ENCODE measurements around the gene MRPS24.

MRPS24 gene

DNA sequence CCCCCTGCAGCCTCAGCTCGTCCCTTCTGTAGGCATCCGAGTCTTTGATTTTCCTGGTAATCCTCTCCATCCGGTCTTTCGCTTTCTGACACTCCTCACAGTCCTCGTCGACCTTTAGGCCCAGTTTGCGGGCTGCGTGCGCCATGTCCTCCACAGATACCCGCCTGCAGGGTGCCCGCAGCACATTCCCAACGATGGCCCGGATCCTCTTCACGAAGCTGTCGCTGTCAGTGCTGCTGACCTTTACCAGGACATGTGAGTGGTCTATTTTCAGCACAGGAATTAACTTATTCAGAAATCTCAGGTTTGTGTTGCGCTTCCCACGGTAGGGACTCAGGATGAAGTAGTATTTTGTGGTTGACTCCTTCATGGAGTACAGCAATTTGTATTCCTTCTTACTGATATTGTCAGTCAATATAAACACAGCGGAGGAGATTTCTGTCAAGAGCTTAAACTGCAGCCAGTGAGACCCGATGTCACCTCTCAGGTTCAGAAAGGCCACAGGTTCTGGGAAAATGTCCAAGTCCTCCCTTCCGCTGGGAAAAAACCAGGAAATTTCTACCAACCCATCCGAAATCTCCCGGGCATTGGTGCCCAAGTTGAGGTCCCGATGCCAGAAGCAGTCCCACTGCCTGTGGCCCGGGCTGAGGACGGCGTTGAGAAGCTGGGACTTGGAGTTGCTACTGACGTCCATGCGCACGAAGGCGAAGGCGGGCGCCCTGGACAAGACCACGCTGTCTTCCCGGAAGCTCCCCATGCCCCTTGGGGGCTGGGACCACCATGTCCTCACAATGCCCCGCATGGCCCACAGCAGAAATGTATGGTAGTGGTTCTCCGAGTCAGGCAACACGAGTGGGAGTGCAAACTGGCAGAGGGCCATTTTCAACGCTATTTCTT, 8.9 kb upstream of the MRPS24 start:
- no peak for DNase-seq (ENCODE audit: low spot score)

DNA sequence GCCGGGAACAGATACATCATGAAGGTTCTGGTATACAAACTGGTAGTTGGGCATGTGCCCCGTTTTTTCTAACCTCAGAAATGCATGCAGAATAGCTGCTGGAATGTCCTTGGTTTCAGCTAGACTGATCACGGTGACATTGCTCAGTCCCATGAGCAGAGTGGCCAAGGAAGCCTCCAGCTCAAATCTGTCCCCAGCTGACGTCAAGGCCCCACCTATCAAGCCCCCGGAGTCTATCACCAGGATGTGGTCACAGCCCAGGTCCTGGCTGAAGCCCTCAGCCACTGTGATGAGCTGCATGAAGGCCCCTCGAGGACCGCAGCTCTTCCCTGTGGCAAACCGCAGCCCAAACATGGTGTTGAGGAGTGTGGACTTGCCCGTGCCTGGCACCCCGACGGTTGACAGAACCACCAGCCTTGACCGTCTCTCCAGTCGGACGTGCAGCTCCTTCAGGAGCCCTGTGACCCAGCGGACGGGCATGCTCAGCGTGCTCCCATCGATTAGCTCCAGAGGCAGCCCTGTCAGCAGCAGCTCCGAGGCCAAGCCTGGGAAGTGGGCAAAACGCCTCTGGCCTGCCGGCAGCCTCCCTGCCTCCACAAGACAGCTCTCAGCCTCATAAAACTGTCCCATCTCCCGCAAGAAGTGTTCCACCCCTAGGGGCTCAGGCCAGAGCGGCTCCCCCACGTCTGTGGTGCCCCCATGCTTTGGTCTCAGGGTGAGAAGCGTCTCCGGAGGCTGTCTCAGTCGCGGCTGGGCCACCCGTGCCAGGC, 7.8 kb upstream of the MRPS24 start:
- no peak for DNase-seq (ENCODE audit: low spot score)

DNA sequence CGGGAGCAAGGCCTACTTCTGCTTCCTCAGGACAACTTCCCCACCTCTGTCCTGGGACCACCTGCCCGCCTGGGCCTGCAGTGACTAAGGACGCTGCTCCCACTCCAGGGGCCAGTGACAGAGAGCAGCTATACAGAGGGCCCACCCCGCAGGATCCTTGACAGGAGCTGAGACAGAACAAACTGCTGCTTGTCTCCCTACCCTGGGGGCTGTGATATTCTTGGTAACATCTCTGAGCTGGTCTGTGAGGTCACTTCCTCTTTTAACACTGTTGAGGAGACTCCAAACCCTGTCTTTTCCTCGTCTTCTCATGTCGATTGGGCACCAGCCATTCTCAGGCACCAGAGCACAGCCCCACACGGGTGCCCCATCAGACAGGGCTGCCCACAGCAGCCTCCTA, 6.9 kb upstream of the MRPS24 start:
- DNase-seq (ENCODE audit: low spot score), result no peak

DNA sequence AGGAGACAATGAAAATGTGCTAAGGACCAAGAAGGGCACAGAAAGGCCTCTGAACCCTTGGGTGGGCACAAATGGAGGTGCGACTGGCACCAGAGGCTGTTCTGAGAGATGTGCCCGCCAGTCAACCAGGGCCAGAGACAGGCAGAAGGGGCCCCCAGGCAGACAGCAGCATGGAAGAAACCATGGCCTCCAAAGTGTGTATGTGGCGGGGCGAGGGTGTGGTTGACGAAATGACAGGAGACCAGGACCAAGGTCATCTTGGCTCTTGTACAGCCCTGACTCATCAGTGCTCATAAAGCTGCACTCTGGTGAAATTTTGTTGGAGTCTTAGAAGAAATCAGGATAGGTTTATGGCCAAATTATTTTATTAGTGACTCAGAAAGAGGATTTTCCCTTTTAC, 4.0 kb upstream of the MRPS24 start:
- DNase-seq (ENCODE audit: low spot score), result no peak

DNA sequence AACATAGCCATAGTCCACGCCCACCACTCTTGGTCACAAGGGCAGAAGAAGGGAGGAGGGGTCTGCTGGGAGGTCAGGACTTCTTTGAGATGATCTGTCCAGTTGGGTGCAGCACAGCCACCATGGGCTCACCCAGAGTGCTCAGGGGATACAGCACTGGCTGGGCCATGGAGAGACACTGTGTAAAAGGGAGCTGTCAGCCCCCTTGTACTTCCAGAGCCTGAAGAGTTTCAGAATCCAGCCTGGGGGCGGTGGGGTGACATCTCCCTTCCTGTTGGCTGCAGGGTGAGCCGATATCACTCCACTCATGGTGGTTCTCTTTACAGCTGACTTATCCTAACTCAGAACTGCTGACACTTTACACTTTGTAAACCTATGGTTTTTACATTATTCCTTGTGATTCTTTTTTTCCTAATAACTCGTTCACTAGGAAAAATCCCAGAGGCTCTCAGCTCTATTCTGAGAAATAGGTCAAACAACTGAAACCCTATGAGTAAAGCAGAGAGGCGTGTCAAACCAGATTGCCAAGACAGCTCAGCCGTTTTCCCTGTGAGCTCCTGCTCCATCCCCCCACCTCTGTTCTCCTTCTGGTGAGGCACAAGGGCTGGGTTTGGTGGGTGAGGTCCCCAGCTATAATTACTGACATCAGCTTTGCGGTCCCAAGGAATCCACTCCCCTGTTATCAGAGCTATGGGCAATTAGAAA, 3.2 kb upstream of the MRPS24 start:
- no peak for DNase-seq (ENCODE audit: low spot score)

DNA sequence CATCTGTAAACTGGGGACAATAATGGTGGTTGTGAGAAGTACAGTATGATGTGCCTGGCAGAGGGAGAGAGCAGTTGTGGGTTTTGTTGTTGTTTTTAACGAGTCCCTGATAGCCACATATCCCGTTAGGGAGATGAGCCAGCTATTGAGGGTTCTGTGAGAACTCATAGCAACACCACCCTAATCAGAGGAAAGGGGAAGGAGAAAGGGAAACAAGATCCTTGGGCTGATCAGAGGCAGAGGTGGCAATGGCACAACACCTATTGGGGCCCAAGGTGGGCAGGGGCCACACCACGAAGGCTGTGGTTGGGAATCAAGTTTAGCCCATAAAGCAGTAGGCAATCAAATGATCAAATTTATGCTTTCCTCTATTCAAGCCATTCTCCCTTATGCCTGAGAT, 1.7 kb upstream of the MRPS24 start:
- no peak for DNase-seq (ENCODE audit: low spot score)

DNA sequence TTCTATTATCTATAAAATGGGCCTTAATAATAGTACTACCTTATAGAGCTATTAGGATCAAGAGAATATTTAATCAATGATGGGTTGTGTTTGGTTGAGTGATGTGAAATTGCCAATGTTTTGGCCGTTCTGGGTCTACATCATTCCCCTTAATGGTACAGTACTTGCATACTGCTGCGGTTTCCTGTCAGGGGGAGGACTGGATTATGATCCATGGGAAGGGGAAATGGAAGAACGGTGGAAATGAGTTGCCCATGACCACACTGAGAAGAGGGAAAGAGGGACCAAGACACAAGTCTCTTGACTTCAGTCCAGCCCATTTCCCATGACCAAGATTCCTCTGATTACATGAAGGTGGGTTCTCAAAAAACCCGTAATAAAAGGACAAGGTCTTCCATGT, 999 bp upstream of the MRPS24 start:
- DNase-seq (ENCODE audit: low spot score), result no peak

DNA sequence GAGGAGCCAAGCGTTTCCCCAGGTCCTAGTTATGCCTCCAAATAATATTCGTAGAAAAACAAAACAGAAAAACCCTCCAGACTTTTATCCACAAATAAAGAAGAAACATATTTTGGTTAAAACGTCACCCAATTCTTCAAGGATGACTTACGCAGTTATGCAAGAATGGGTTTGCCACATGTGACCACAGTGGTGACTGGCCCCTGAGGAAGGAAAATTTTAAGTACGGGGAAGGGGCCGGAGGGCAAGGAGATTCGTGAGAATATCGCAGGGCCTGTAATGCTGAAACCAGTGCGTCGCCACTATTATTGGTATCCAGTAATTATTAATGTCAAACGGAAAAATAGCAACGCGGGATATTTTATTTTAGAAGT, 537 bp upstream of the MRPS24 start:
- no peak for DNase-seq (ENCODE audit: low spot score)

DNA sequence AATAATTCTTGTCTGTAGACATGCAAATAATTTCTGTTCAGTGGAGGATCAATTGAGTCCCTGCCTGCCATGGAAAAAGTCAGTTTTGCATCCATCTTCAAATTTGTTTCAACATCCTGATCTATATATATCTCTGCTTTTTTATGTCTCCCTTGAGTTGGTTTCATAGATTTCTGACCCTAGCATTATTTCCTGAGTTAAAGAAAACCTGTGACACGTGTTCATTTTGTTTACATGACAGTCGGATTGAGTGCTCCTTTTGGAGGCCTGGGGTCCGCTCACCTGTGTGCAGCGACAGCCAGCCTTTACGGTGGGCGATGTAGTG, 674 bp downstream of the MRPS24 start:
- no peak for DNase-seq (ENCODE audit: low spot score)

DNA sequence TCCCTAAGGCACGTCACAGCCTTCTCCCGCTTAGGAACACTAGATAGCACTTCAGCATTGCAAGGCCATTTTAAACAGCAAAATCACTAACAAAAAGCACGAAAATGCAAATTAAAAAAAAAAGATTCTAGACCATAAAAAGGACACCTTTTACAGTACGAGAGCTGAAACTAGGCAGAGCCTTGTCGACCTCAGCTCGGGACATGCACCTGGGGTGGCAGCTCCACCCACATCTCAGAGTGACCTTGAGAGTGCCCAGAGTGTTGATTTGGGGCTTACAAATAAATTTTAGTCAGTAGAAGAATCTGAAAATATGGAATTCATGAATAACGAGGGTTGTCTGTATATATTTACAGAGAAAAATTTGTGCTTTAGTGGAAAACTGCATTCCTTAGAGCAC, 1.1 kb downstream of the MRPS24 start:
- DNase-seq (ENCODE audit: low spot score), result no peak

DNA sequence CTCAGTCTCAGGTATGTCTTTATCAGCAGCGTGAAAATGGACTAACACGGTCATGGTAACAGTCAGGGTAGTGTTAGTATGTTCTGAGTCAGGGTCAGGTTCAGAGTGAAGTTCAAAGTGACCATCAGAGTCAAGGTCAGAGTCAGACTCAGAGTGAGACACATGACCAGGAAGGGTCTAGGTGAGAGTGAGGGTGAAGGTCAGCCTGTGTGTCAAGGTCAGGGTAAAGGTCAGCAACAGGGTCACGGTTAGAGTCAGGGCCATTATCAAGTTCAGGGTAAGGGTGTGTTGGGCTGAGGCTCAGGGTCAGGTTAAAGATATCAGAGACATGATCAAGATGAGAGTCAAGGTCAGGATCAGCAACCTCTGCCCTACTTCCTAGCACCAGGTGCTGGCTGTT, 4.0 kb downstream of the MRPS24 start:
- DNase-seq (ENCODE audit: low spot score), result no peak

DNA sequence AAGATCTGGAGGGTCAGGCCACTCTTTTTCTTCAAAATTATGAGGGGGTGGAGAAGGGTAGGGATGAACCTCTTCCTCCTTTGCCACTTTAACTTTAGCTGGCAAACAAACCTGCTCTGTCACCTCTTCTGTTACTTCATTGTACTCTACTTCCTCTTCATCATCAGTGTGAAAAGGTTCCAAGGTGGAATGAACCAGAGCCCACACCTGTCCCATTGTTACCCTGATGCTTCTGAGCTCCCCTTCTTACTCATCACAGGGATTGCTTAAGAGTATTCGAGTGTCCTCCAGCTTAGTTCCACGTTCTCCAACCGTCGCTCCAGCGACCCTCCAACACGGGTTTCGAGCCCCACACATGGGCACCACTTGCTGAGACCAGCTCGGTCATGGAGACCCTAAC, 5.2 kb downstream of the MRPS24 start:
- no peak for DNase-seq (ENCODE audit: low spot score)

DNA sequence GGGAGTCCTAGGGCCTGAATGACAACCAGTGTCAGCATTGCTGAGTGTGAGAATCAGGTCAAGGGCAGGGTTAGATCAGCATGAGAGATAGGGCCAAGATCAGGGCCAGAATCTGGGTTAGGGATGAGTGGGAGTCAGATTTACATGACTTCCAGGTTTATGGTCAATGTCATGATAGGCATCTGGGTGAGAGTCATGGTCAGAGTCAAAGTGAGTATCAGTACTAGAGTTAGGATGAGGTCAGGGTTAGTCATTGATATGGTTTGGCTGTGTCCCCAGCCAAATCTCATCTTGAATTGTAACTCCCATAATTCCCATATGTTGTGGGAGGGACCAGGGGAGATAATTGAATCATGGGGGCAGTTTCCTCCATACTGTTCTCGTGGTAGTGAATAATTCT, 12.3 kb downstream of the MRPS24 start:
- DNase-seq (ENCODE audit: low spot score), result no peak

DNA sequence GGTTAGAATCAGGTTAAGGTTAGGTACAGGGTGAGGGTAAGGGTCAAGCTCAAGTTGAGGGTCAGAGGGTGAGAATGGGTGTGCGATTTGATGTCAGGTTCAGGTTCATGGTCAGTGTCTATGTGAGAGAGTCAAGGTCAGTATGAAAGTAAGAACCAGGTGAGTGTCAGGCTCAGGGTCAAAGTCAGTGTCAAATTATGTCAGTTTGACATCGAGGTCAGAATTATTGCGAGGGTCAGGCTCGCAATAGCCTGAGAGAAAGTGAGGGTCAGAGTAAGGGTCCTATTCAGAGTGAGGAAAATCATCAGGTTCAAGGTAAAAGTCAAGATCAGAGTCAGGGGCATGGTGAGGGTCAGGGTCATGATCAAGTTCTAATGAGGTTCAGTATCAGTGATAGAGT, 13.0 kb downstream of the MRPS24 start:
- no peak for DNase-seq (ENCODE audit: low spot score)

DNA sequence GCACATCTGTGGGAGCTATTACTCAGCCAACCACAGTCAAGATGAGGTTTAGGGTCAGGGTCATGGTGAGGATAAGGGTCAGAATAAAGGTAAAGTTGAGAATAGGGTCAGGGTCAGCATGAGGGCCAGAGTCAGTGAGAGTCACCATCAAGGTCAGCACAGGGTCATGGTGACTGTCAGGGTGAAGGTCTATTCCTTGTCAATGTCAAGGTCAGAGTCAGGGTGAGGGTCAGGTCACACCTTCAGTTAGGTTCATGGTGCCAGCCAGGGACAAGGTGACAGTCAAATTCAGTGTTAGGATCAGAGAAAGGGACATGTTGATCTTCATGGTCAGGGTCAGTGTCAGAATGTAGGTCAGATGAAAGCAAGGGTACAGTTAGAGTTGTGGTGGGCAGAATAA, 14.1 kb downstream of the MRPS24 start:
- no peak for DNase-seq (ENCODE audit: low spot score)

DNA sequence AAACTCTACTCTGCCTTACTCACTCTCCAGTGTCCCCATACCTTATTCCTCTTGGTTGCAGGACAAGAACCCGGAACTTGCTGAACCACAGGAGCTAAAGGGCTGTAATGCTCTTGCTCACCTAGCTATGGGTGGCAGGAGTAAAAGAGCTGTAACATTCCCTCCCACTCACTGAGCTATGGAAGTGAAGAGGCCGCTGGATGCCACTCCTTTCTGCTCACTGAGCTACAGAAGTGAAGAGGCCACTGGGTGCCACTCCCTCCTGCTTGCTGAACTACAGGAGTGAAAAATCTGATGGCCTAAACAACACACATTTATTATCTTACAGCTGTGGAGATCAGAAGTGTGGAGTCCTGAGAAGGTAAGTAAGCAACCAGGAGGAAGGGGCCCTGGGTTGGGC, 17.5 kb downstream of the MRPS24 start:
- no peak for DNase-seq (ENCODE audit: low spot score)

DNA sequence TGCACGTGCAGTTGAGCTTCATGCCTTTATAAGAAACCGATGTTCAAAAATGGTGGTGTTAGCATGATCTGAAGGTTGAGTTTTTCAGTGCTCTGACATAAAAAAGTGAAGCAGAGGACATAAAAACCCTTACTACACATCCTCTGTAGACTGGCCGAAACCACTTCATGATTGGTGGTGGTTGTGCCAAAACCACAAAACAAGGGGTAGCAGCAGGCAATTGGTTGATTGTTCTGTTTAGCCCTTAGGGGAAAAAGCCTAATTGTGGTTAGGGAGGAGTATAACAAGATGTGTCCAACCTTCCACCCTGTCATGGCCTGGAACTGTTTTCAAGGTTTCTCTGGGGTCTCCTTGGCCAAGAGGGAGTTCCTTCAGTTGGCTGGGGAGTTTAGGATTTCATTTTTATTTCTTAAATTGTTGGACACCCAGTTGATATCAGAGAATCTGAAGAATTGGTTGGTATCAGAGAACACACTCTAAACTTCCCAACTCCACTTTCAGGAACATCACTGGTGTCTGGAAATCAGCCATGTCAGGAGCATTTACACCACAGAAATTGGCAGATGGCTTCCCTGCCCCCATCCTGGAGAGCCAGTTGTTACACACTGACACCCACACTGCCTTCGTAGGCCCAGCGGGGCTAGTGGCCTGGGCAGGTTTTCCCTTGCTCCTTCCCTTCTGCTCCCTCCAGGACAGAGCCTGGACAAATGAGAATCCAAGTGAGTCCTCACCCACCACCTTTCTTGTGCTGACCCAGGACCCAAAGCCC, 18.8 kb downstream of the MRPS24 start:
- DNase-seq (ENCODE audit: low spot score), result no peak

DNA sequence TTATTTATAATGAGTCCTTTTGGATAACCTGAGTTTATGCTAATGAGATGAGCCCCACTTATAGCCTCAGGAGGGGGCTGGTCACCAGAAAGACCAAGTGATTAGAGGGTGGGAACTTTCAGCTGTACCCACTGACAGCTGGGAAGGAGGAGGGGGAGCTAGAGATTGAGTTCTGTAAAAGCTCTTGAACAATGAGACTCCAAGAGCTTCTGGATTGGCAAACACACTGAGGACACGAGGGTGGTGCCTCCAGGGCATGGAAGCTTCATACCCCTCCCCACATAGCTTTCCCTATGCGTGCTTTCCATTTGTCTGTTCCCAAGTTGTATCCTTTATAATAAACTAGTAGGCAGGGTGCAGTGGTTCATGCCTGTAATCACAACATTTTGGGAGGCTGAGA, 20.3 kb downstream of the MRPS24 start:
- no peak for DNase-seq (ENCODE audit: low spot score)

DNA sequence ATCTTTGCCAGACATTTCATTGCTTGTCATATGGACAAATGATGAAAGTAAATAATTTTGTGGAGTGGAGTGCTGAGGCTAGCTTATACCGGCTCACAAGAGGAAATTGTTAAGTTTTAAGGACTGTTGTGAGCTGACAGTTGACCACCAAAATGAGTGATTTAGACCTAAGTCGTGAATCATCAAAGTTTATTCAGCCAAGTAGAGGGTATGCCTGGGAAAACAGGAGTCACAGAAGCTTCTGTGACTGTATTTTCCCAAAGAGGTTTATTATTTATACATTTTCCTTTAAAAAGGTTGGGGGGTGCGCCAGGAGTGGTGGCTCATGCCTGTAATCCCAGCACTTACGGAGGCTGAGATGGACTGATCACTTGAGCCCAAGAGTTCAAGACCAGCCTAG, 21.8 kb downstream of the MRPS24 start:
- no peak for DNase-seq (ENCODE audit: low spot score)

DNA sequence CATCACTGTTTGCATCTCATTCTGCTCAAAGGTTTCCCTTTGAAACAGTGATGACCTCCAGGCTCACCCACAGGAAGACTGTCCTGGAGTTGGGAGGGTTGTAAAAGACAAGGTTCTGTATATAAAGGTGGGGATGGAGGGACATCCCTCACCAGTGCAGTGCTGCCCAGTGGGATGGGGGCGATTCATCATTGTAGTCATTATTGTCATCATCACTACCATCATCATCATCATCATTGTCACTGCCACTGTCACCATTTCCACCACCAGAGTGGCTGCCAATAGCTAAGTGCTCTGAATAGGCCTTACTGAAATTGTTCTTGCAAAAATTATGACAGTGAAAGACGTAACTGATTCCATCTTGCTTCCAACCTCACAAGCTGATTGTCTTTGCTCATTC, 24.7 kb downstream of the MRPS24 start:
- no peak for DNase-seq (ENCODE audit: low spot score)

DNA sequence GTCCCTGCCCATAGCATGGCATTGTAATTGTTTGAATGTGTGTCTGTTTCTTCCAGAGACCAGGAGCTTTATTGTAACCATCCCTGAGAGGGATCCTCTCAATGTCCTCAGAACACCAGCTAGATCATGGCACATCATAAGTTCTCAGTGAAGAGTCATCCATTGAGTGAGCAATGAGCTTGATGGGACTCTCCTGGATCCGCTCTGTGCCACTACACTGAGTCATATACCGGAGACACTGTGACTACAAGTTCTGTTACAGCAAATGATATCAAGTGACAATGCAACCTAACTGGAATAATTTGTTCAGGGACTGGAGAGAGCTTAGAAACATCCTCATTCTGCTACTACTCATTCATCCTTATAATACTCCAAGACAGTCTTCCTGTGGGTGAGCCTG, 25.1 kb downstream of the MRPS24 start:
- no peak for DNase-seq (ENCODE audit: low spot score)

DNA sequence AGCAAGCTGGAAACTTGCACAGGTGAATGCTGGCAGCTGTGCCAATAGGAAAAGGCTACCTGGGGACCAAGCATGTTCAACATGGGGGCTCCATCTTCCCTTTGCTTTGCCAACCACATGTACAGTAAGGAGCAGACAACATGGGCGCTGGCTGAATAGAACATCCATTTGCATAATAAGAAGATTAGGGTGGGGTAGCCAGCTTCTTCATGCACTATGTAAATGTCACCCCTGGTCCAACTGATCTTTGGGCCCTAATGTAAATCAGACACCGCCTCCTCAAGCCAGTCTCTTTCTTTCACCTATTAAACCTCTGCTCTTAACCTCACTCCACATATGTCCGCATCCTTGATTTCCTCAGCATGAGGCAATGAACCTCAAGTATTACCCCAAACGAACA, 26.0 kb downstream of the MRPS24 start:
- DNase-seq (ENCODE audit: low spot score), result no peak
